SK-N-SH (cell line): ENCODE data around the gene PTK7.

Experiments used
- CHD2 ChIP-seq: fragments of 150-350 bp; IDR thresholded peaks from 2 replicates; pipeline ENCODE4 v1.6.1; 2018; ENCODE audit warnings: low read length; ENCODE audit not compliant: partially characterized antibody
- CTCF ChIP-seq: fragments of 200-600 bp; sonication (generic); IDR thresholded peaks from 2 replicates; pipeline ENCODE4 v1.6.1; 2017; ENCODE audit warnings: antibody characterized with exemption, mild to moderate bottlenecking, moderate library complexity
- EP300 ChIP-seq, 2 experiments: IDR thresholded peaks; 2 replicates each; pipeline versions ENCODE4 v1.4.0 to v1.6.1; 2012; ENCODE audit warnings: borderline replicate concordance in 1 of 2, low read depth in 1 of 2, low read length in 1 of 2
- GABPA ChIP-seq: IDR thresholded peaks from 2 replicates; pipeline ENCODE4 v1.4.0; 2012; ENCODE audit warnings: low read depth, mild to moderate bottlenecking
- MAX ChIP-seq: IDR thresholded peaks from 2 replicates; pipeline ENCODE4 v1.4.0; 2012; ENCODE audit warnings: low read depth
- RAD21 ChIP-seq: IDR thresholded peaks from 2 replicates; pipeline ENCODE4 v1.6.1; 2012; ENCODE audit warnings: mild to moderate bottlenecking, low read length
- RCOR1 ChIP-seq: fragments of 150-350 bp; IDR thresholded peaks from 2 replicates; pipeline ENCODE4 v1.6.1; 2017; ENCODE audit warnings: antibody characterized with exemption, low read length
- YY1 ChIP-seq: IDR thresholded peaks from 2 replicates; pipeline ENCODE4 v1.4.0; 2012; ENCODE audit warnings: low read depth, mild to moderate bottlenecking

- TF ChIP-seq MAX, result no peak
- TF ChIP-seq CHD2, result no peak
- no peak for TF ChIP-seq CTCF
- no peak for TF ChIP-seq RAD21
- no peak for TF ChIP-seq GABPA
- TF ChIP-seq RCOR1, result no peak
- no peak for TF ChIP-seq YY1
- no peak for TF ChIP-seq EP300 (IDR thresholded peaks at IDR 0.05; ENCODE audit: borderline replicate concordance in 1 of 2, low read depth in 1 of 2, low read length in 1 of 2)
Measured at GRCh38 chr6:43077981-43078511, 1.9 kb downstream of the PTK7 start.
